ENCODE results near the gene SNX8. TPM values are rescaled to one million over a fixed set of nuclear protein-coding genes. Genes with fewer than 3 reads are reported as not detected.

The SNX8 gene
- total and polyA plus RNA-seq, 2 of the 8 experiments (the other 6 are each of a cell fraction or from before 2014, with no cell fraction given): 46.2 to 70.8 TPM

GRCh38 chr7:2307690-2308107, 6.5 kb downstream of the SNX8 start:
- CTCF ChIA-PET (ENCODE audit: partially characterized antibody): no interaction called here
- H3K9me3 ChIP-seq (ENCODE audit: insufficient read depth in 2 of 2, low read depth in 1 of 2, low read length in 1 of 2): peaks cover 0 to 9% of the 10 kb centered on the region in 2 experiments; a peak in 1 of 4 replicates
- peaks cover 6% of the 10 kb centered on the region for H3K79me1 ChIP-seq (ENCODE audit: low read depth, low read length)
- H4K91ac ChIP-seq (replicated peaks; ENCODE audit: insufficient read length, low read length): no peak overlapping the region
- no peak overlapping the region for H3K23ac ChIP-seq (ENCODE audit: insufficient read length)
- H3K18ac ChIP-seq (ENCODE audit: extremely low read depth, low read length): no peak overlapping the region
- no peak overlapping the region for H4K8ac ChIP-seq (ENCODE audit: extremely low read depth, insufficient read depth, low read length)
- no peak overlapping the region for H2BK5ac ChIP-seq (ENCODE audit: low read depth, low read length)
- no peaks in the 10 kb centered on the region for H4K20me1 ChIP-seq (replicated peaks in 1 of 2; ENCODE audit: control insufficient read depth in 1 of 2, insufficient read depth in 2 of 2, low read length in 2 of 2)
- FAIRE-seq (no peak), DNase-seq (ENCODE audit: low read depth in 1 of 2, low spot score in 2 of 2) (no peak)
- H3K27ac ChIP-seq (ENCODE audit: low read depth, low read length): no peak overlapping the region
- H2AFZ ChIP-seq (ENCODE audit: low read length): no peak overlapping the region
- no peak overlapping the region for H2BK15ac ChIP-seq (ENCODE audit: low read length)
- H3K4me2 ChIP-seq (ENCODE audit: insufficient read depth in 1 of 2, low read depth in 2 of 2, low read length in 2 of 2): no peak overlapping the region
- H3K4ac ChIP-seq (replicated peaks; ENCODE audit: insufficient read length, low read depth, low read length): no peak overlapping the region
- TF ChIP-seq EP300 (IDR thresholded peaks at IDR 0.05; ENCODE audit: borderline replicate concordance in 1 of 2, low read depth in 2 of 2, low read length in 2 of 2) (no peak), SIX5 (IDR thresholded peaks at IDR 0.05; ENCODE audit: low read depth, low read length) (no peak)
- no peak overlapping the region for H3K9ac ChIP-seq (replicated peaks in 1 of 4; ENCODE audit: extremely low read depth in 1 of 4, low read depth in 3 of 4, low read length in 3 of 4)
- H3K4me3 ChIP-seq (ENCODE audit: extremely low read depth in 1 of 4, insufficient read depth in 2 of 4, low read depth in 3 of 4, low read length in 4 of 4): no peak overlapping the region
- no peak overlapping the region for H4K5ac ChIP-seq (ENCODE audit: insufficient read length, low read depth, low read length)
- H2BK20ac ChIP-seq (ENCODE audit: low read length): no peak overlapping the region
- H3K4me1 ChIP-seq (replicated peaks in 1 of 4; ENCODE audit: control insufficient read depth in 3 of 4, insufficient read depth in 4 of 4, low read length in 3 of 4): peaks cover 4 to 10% (median 5%) of the 10 kb centered on the region in 4 experiments
- peaks cover 0 to 62% of the 10 kb centered on the region in 2 experiments; a peak in 3 of 4 replicates for H3K79me2 ChIP-seq (ENCODE audit: control insufficient read depth in 1 of 2, insufficient read depth in 2 of 2, low read length in 2 of 2)
- no peak overlapping the region for H2BK12ac ChIP-seq (ENCODE audit: low read depth, low read length)
- no peaks in the 10 kb centered on the region for H3K27me3 ChIP-seq (replicated peaks in 1 of 4; ENCODE audit: control insufficient read depth in 3 of 4, extremely low read depth in 1 of 4, insufficient read depth in 3 of 4, low read length in 3 of 4)
- H3K14ac ChIP-seq (ENCODE audit: insufficient read length): no peak overlapping the region
- no peaks in the 10 kb centered on the region for H3K23me2 ChIP-seq (ENCODE audit: low read depth, low read length)
- 87% methylated on average over 7 of the region's 7 CpGs; no CpG with 5 or more reads in 1 of the 2 experiments for WGBS, 2 experiments (ENCODE audit: extremely low coverage in 1 of 2, insufficient coverage in 1 of 2, insufficient read length in 1 of 2, insufficient replicate concordance in 2 of 2, low coverage in 1 of 2, low lambda C conversion rate in 2 of 2, missing lambda C conversion rate in 1 of 2)
- H3K56ac ChIP-seq (replicated peaks; ENCODE audit: insufficient read length, low read depth, low read length): no peak overlapping the region
- H2BK120ac ChIP-seq (replicated peaks; ENCODE audit: low read depth, low read length): no peak overlapping the region
- no peaks in the 10 kb centered on the region for H3K36me3 ChIP-seq (ENCODE audit: control insufficient read depth in 2 of 4, insufficient read depth in 4 of 4, low read length in 3 of 4)
- POLR2A ChIA-PET (ENCODE audit: partially characterized antibody): interaction anchor here (1.0 to 1.5 kb wide), 3 partner anchors 10 to 40 kb away, joined by 3 read pairs; no protein-coding TSS in a partner anchor
- no peak overlapping the region for H2AK5ac ChIP-seq (ENCODE audit: low read depth, low read length)
